MM.1S (cell line): ENCODE results near the gene CCL17.

Source experiments
- EZH2phosphoT487 ChIP-seq: fragments of 300-600 bp; sonication (generic); IDR thresholded peaks from 2 replicates; pipeline ENCODE4 v1.6.1; 2018; ENCODE audit warnings: antibody characterized with exemption, low read length
- TF ChIP-seq, protein P1 (sequence below): fragments of 300-600 bp; sonication (generic); IDR thresholded peaks from 2 replicates; pipeline ENCODE4 v1.5.1; 2016; ENCODE audit warnings: antibody characterized with exemption, low read length, mixed read lengths

DNA sequence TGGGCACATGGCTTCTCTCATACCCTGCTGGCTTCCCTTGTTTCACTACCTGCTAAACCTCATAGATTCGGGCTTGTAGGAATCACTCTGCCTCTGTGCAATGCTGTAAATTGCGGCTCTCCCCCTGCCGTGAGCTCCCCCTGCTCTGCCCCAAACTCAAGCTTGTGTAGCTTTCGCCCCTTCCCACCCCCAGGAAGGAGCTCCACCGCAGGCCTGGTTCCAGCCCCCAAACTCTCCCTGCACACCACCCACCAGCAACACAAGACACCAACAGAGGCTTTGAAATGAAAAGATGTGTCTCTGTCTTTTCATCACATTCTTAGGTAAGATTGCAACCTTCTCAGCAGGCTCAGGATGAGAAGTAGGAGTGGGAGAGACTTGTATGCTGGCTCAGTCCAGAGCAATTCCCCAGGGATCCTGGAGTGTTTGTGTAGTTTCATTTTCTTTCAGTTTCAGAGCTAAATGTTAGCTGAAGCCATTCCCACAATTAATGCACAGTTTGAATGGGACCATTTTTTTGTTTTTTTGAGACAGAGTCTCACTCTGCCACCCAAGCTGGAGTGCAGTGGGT lies 18.1 kb upstream of the CCL17 start:
- TF ChIP-seq, protein P1, sequence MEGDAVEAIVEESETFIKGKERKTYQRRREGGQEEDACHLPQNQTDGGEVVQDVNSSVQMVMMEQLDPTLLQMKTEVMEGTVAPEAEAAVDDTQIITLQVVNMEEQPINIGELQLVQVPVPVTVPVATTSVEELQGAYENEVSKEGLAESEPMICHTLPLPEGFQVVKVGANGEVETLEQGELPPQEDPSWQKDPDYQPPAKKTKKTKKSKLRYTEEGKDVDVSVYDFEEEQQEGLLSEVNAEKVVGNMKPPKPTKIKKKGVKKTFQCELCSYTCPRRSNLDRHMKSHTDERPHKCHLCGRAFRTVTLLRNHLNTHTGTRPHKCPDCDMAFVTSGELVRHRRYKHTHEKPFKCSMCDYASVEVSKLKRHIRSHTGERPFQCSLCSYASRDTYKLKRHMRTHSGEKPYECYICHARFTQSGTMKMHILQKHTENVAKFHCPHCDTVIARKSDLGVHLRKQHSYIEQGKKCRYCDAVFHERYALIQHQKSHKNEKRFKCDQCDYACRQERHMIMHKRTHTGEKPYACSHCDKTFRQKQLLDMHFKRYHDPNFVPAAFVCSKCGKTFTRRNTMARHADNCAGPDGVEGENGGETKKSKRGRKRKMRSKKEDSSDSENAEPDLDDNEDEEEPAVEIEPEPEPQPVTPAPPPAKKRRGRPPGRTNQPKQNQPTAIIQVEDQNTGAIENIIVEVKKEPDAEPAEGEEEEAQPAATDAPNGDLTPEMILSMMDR, result no peak
- no peak for TF ChIP-seq EZH2phosphoT487
